Stimulated activated CD4-positive, alpha-beta T cell treated with anti-CD3 and anti-CD28 coated beads, TNF-alpha, amount 100 ng/mL, for 24 hours (primary cell): ENCODE results near the gene ANGEL2.
"Not testable (repeated sequence)": the region's sequence is repeated elsewhere in the genome, so short reads cannot be mapped to it uniquely, and the experiment has no call there.

Experiments
- DNase-seq, 3 experiments: peaks; one replicate each; pipeline ENCODE4 v3.0.0-alpha.2; 2020; ENCODE audit warnings: low read depth in 3 of 3

The ANGEL2 gene

DNA sequence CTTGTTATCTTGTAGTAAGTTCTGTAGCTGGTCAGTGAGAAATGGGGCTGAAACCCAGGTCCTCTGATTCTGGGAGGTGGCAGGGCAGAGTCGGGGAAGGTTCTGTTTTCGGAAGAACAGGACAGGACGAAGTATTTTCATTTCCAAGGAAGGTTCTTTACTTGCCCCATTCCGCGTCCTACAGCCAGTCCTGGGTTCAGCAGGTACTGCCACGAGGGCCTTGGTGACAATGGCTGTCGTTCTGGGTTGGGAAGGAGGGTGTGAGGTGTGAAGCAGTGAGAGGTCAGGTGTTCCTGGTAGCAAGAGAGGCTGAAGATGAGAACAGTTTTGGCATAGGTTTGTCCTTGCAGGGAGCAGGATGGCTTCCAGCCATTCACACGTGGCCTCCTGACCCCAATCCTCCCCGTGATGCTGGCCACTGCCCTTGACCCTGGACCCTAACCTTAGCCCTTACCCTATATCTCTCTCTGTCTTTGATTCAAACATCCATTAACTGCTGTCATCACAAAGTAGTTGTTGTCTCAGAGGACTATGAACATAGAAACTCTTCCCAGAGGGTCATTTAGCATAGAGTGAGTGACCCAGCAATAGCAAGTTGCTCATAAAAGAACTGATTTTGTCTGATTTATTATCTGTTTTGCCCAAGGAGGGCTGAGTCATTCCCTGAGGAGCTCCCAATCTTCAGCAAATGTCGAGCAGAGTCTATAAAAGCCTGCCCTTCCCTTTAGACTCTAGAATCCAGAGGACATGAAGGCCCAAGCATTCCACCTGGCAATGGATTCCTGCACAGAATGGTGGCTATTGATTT lies 40.4 kb downstream of the ANGEL2 start:
- DNase-seq = no peak

DNA sequence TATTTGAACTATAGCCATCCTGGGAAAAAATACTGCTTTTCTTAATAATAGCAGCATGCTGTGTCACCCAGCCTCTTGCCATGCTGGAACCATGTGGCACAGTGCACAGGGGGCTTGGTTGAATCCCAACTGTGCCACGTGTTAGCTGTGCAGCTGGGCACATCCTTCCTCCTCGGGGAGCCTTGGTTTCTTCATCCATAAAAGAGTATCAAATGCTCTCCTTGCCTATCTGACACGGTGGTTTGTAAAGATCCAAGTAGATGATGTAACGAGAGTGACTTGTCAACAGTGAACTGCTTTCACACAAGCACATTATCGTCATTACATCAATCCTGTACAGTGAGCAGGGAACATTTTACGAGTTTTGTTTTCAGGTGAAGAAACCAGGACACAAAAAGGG lies 41.0 kb downstream of the ANGEL2 start:
- no peak for DNase-seq

DNA sequence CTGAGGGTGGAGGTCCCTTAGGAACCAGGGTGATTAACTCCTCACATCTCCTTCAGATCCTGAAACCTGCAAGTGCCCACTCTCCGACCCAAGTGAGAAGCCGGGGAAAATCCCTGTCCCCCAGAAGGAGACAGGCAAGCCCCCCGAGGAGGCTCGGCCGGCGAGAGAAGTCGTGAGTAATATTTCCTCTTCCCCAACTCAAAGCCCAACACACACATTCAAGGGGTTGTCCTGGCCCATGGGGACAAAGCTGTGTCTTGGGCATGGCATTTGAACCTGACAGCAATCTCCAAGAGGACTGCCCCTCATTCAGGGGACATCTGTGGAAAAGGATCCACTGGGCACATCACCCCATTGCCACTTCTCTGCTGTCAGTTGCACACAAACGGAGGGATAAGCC lies 41.8 kb downstream of the ANGEL2 start:
- no peak for DNase-seq

DNA sequence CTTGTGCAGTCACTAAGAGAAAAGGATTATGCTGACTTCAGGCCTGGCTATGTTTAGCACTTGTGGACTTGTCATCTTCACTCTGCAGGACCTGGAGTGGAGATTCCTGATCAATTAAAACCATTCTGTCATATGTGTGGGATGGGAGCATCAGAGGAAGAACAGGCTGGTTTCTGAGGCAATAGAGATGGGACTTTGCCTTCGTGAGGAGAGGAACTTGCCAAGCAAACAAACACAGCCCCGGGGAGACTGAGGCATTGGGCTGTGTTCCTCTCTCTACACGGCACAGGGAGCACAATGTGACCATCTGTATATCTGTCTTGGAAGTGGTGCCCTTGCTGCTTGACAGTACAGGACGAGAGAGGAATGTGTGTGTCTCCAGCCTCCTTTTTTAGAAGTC lies 42.2 kb downstream of the ANGEL2 start:
- DNase-seq = no peak

DNA sequence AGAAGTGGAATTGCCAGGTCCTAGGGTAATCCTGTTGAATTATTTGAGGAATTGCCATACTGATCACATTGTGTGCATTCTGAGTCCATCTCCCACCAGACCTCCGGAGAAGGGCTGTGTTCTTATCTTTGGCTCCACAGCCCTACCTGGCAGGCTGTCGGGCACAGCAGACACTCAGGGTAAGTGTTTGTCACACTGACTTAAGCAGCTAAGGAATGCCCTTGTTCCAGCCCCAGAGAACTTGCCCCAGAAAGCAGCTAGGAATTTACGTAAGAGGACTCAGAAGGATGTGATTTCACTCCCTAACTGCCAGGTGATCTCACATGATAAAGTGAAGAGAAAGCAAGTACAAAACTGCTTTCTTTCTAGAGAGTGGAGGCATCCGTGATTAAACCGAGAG lies 44.4 kb downstream of the ANGEL2 start:
- no peak for DNase-seq

DNA sequence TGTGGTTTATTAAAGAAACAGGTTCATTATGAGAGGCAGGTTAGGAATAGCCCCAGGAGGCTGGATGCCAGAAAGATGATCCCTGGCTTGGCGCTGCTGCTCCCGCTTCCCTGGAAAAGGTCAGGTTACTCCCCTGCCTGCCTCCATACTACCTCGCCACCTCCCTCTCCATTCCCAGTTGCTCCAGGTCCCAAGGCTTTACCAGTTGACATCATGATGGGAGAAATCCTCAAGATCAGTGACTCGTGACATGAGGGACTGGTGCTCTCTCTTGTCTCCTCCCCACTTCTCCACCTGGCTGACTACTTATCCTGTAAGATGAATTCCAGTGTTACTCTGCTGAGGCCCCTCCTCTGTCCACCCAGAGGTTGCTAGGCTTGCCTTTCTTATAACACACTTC lies 45.6 kb downstream of the ANGEL2 start:
- no peak for DNase-seq

DNA sequence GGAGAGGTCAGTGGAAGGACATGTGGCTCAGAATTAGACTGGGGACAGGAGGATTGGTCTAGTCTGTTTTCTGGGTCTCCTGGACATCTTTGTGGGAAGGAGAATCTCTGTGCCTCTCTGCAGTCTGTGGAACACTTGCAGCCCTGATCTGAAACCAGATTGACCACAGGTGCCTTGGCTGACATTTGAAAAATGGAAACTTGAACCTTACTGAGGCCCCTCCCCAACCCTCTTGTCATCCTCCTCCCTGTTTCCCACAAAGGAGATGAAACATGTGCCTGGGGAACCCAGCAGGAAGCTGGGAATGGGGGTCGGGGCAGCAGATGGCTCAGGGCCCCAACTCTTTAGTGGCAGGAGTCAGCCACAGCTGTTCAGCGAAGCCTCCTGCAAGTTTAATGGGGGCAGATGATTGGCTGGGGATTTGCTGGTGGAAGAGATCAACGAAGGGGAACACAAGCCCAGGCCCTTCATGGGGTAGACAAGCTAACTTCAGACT lies 47.3 kb downstream of the ANGEL2 start:
- no peak for DNase-seq

DNA sequence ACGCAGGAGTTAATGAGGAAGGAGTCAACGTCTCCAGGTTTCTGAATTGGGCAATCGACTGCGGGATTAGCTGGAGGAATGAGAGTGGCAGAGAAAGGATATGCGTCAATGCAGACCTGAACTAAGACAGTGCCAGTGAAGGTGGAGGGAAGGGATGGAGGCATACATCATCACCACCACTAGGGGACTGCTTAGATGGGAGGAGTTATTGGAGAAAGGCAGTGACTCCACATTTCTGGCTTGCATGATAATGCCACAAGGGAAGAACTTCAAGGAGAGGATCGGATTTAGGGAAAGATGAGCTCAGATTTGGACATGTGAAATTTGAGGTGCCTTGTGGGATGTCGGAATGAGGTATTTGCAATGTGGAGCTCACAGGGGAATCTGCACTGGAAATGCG lies 47.9 kb downstream of the ANGEL2 start:
- no peak for DNase-seq

DNA sequence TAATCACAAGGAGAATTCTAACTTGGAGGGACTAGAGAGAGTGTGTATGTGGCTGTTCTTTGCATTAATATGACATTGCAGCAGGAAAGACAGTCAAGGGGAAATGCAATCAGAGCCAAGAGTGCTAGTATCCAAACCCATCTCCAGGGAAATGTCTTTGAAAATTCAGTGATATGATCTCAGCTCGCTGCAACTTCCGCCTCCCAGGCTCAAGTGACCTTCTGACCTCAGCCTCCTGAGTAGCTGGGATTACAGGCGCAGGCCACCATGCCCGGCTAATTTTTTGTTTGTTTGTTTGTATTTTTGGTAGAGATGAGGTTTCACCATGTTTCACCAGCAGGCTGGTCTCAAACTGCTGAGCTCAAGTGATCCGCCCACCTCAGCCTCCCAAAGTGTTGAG lies 49.1 kb downstream of the ANGEL2 start:
- no peak for DNase-seq

DNA sequence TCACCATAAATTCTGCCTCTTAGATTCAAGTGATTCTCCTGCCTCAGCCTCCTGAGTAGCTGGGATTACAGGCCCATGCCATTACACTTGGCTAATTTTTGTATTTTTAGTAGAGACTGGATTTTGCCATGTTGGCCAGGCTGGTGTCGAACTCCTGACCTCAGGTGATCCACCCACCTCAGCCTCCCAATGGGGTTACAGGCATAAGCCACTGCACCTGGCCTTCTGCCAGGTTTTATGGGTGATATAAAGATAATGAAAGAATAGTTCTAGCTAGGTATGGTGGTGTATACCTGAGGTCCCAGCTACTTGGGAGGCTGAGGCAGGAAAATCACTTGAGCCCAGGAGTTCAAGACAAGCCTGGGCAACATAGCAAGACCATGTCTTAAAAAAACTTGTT lies 50.7 kb downstream of the ANGEL2 start:
- not testable (repeated sequence) for DNase-seq

DNA sequence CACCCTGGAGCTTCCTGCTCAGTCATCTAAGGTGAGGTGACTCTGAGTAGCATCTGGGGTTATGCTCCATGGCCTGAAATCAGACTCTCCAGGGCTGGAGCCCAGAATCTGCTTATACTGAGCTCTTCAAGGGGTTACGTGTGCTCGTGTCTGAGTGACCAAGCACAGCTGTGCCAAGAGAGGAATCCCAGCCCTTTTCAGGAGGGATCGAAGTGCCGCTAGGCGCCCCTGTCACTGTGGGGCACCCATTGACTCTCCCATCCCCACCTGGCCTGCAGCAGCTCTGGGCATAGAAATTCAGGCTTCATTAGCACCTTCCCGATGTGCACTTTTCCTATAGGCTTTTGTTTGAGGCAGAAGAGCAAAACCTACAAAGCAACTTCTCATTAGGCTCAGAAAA lies 51.6 kb downstream of the ANGEL2 start:
- DNase-seq = no peak

DNA sequence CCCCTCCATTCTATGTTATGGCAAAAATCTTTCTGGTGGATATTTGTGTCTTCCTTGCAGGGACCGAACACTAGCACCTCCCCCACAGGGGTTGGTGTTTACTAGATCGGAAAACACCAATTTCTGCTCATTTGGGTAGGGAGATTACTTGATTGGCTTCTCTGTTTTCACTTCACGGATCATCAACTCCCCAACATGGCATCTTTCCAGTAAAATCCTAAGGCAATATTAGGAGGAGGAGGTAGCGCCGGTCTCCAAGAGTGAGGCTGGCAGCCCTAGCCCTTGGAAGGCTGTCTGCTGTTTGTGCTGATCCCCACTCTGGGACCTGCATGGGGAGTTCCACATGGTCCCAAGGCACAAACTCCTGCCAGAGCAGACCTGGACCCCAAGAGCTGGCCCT lies 53.2 kb downstream of the ANGEL2 start:
- DNase-seq = no peak

DNA sequence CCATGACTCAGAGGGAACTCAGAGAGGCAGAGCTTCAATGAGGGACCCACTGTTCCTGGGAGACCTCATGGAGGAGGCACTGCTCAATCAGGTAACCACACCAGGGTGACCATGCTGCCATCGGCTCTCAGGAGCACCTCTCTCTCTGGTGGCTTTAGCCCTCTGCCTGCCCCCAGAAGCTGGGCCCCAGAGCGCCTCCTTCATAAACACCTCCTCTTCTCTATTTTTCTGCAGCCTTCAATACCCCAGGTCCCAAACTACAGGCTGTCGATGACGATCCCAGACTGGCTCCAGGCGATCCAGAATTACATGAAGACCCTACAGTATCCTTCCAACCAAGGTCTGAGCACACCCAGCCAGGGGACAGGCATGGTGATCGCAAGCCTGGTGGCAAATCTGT lies 54.7 kb downstream of the ANGEL2 start:
- no peak for DNase-seq

DNA sequence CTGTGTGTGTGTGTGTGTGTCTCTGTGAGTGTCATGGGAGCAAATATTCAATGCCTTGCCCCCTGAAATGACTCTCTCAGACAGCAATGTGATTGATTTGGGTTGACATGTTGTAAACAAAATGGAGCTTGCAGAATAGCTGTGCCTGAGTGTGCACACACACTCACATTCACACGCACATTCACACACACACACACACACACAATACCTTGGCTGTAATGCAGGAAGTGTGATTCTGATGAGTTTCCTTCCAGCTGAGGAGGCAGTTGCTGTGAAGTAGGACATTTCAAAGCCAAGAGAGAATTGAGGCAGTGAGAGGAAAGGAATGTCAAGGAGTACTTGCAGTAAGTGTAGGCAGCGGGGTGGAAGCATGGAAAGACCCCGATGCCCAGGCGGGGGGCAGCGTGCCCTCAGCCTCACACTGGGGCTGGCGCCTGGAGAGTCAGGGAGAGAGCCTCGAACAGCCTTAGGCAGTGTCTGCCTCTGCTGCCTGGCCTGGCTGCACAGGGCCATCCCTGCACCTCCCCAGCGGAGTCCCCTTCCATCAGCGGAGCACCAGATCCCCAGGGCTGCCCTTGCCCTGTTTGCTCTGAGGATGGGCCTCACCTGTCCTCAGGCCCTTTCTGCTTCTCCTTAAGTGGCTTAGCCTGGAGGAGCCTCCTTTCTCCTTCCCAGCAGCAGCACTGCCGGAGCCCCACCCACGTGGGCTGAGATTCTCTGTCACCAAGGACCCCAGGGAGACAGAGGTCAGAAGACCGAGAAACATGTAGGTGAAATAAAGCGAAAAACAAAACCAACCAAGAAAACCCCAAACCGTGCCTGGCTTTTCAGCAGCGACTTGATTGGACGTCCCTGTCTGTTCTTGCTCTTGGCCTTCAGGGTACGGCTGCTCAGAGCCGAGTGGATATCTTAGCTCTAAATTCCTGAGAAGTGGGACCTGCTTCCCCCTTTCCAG lies 56.1 kb downstream of the ANGEL2 start:
- no peak for DNase-seq

DNA sequence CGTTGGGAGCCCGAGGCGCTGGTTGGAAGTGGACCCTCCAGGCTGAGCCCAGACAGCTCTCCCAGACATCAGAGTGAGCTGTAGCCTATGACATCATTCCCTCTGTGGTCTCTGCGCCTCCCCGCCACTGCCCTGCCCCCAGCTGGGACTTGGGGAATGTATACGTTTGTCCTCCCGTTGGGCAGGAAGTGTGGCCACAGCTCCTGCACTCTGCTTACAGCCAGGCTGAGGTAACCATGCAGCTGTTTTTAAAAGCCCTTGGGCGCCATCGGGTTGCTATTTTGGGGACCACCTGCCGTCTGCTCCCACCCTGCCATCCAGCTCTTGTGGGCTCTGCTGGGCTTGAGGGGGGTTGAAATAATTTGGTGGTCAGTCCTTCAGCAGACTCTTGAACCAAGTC lies 57.5 kb downstream of the ANGEL2 start:
- no peak for DNase-seq

DNA sequence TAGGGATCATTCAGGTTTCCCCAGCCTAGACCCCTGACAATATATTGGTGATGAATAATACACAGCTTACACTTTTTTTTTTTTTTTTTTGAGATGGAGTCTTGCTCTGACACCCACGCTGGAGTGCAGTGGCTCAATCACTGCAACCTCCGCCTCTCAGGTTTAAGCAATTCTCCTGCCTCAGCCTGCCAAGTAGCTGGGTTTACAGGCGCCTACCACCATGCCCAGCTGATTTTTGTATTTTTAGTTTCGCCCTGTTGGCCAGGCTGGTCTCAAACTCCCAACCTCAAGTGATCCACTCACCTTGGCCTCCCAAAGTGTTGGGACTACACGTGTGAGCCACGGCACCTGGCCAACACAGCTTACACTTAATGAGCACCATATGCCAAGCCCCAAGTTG lies 58.1 kb downstream of the ANGEL2 start:
- DNase-seq = no peak

DNA sequence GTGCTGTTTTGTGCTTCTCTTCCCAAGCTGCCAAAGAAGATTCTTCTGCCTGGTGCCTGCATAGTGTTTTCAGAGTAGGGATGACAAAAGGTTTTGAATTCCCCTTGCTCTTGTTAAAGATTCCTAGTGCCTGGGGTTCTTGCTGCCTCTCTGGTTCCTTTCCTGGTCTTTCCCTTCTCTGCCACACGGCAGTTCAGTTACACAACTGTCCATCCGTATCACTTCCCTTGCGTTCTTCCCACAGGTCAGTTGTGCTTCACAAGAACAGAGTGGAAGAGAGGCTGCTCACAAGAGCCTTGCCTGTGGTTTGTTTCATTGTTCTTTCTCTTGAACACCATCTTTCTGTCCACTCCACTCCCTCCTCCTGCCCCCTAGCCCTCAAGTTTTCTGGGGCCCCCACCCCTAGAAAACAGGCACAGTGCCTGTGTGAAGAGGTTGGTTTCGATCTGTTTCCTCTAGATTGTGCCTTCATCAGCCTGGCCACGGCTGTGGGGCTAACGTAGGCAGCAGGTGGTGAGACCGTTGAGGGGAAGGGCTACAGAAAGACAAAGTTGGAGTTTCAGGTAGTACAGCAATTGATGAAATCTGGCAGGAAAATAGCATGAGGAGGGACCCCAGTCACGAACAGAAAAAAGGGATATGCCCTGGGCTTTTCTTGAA lies 59.6 kb downstream of the ANGEL2 start:
- DNase-seq = no peak

DNA sequence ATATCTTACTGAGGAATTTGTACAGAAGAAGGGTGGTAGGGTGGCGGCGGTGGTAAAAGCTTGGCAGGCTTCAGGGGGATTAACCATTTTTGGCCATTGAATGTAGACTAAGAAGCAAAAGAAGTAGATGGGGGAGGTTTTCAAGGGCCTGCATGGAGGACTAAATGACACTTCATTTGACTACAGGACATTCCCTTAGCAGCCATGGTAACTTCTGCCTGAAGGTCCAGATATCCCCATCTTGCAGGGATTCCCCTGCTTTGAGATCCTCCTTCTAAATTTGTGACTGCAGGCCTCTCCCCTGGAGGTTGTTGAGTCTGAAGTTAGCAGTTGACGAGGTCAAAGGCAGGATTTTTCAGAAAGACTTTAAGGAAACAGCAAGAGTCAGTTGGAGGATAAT lies 60.6 kb downstream of the ANGEL2 start:
- DNase-seq = no peak

DNA sequence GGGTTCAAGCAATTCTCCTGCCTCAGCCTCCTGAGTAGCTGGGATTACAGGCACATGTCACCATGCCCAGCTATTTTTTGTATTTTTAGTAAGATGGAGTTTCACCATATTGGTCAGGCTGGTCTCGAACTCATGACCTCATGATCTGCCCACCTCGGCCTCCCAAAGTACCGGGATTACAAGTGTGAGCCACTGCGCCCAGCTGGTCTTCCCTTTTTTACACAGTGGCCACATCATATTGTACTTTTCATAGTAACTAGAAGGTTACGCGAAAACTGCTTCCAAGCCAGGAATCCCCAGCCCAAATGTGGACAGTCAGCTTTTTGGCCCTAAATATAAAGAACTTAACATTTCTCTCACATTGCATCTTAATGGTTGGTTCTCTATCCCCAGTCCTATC lies 61.2 kb downstream of the ANGEL2 start:
- no peak for DNase-seq

DNA sequence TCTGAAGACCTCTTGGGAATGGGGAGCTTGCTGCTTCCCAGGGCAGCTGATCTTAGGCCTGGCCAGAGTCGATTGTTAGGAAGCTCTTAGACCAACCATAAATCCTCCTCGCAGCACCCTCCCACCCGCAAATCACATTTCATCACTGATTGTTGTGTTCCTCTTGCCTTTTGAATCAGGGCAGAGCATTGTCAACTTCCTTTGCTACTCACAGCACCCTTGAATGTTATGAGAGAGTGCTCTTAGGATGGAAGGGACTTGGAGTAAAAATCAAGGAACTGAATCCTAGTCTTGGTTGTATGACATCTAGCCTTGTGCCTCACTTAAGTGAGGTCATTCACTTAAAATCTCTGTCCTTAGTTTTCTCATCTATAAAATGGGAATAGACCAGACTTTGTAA lies 62.3 kb downstream of the ANGEL2 start:
- DNase-seq = no peak

DNA sequence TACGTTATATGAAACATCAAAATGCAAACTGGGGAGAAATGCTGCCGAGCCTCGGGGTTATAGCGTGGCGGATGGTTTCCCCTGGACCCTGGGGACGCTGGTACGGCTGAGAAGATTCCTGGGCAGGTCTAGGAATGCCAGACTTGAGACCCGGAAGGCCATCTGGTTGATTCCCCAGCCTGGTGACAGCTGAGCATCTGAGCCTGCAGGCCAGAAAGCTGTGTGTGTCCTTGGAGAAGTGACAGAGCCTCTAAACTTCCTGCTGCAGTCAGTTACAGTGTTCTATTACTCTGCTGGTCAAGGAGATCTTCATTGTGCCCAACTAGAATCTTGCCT lies 63.1 kb downstream of the ANGEL2 start:
- DNase-seq = no peak

DNA sequence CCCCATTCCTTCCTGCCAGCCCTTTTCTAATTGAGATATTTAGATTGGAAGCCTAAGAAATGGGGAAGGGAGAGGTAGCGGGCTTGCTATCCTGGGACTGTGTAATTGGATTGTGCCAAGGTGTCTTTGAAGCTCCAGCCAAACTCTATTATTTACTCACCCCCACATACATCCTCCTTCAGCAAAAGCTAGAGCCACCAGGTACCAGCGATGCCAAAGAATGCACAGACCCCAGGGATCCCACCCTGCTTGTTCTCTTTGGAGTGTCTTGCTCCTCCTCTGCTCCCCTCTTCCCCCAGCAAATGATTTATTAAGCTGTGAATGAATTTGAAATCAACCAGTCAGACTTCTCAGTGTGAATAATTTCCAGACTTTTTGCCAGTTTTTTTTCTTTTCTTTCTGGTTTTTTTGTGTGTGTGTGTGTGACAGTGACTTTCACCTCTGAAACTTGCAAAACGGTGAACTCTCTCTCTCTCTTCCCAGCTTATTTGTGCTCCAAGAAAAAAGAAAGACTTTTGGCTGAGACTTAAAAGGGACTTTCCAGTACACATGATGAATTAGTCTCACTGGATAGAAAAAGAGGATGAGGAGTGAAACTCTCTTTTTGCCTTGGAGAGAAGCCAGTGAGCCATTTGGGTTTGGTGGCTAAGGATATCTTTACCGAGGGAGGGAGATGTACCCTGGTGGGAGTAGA lies 63.6 kb downstream of the ANGEL2 start:
- no peak for DNase-seq
